ENCODE results near the gene CALN1. TPM values are rescaled to one million over a fixed set of nuclear protein-coding genes. Genes with fewer than 3 reads are reported as not detected.

Gene CALN1
- total and polyA plus RNA-seq, 9 of the 15 experiments (the other 6 are each of a cell fraction or from before 2014, with no cell fraction given): 1.4 to 7.5 (median 3.3) TPM

DNA sequence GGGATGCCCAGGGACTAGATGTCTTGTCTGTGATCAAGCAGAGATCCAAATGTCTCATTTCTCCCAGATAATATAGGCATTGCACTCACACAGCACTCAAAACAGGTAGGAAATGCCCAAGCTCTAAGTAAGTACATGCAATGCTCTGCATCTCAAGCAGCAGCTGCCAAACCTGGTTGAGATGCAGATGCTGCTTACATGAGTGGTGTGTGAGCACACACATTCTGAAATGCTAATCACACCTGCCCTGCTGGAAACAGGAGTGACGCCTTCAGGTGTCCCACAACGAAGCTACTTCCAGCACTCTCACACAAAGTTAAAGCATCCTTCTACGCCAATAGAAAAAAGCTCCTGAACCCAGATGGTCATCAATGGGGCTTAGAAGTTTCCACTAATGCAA is 132.9 kb downstream of the CALN1 start (continued):
- no peak for TF ChIP-seq ZBTB8A (IDR thresholded peaks at IDR 0.05; ENCODE audit: partially characterized antibody)
- no peak for TF ChIP-seq ZNF347 (CRISPR knock-in tag; IDR thresholded peaks at IDR 0.05; ENCODE audit: low read depth)
- TF ChIP-seq, protein P1, sequence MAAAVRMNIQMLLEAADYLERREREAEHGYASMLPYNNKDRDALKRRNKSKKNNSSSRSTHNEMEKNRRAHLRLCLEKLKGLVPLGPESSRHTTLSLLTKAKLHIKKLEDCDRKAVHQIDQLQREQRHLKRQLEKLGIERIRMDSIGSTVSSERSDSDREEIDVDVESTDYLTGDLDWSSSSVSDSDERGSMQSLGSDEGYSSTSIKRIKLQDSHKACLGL (CRISPR knock-in tag; IDR thresholded peaks at IDR 0.05; ENCODE audit: borderline replicate concordance, poor library complexity, severe bottlenecking): no peak
- no peak for TF ChIP-seq ZNF696 (CRISPR knock-in tag; conservative IDR thresholded peaks at IDR 0.05)
- no peak for TF ChIP-seq MEF2D (tag; conservative IDR thresholded peaks at IDR 0.05; ENCODE audit: low read depth)

DNA sequence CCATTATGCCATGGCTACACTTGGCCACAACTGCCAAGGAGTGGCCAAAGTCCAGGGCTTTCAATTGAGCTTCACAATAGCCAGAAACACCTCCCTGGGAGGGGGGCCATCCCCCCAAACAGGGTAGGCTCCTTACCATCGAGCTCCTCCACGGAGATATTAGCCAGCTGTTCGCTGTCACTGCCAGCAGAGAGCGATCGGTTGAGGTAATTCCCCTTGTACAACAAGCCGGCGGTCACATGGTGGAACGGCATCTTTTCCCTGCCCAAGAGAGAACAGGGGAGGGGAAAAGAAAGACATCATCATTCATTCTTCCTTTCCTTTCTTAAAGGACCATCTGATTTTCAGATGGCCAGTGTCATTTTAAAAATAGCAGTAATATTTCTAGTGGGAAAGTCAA is 133.6 kb downstream of the CALN1 start:
- 9% methylated on average over 8 of the region's 8 CpGs for WGBS (ENCODE audit: insufficient coverage, low coverage, missing lambda C conversion rate)
- no peak overlapping the region for H3K27ac ChIP-seq (ENCODE audit: extremely low read depth, low read depth, low read length)
- H4K20me1 ChIP-seq (replicated peaks; ENCODE audit: control insufficient read depth, insufficient read depth, low read length): no peaks in the 10 kb centered on the region
- POLR2A ChIA-PET: no interaction called here
- H2AFZ ChIP-seq (ENCODE audit: low read depth, low read length): no peak overlapping the region
- peak; percentile 61; the same call in 2 of the 3 replicates for ATAC-seq
- in situ Hi-C loops (cut with MboI) (no loop called here), intact Hi-C loops (cut with micrococcal nuclease) (no loop called here)
- H3K36me3 ChIP-seq (ENCODE audit: control insufficient read depth, insufficient read depth, low read length): no peaks in the 10 kb centered on the region
- H3K9ac ChIP-seq (ENCODE audit: insufficient read depth in 1 of 2, low read depth in 2 of 2, low read length in 2 of 2): no peak overlapping the region
- DNase-seq (ENCODE audit: extremely low read depth in 1 of 4, low spot score in 3 of 4): peak in 1 of 4 experiments; percentile 9
- no peaks in the 10 kb centered on the region for H3K79me2 ChIP-seq (ENCODE audit: control insufficient read depth, insufficient read depth, low read length)
- H3K9me1 ChIP-seq (ENCODE audit: control insufficient read depth, insufficient read depth, low read length): no peaks in the 10 kb centered on the region
- no peak overlapping the region for H3K4me2 ChIP-seq (ENCODE audit: insufficient read depth, low read length)
- H3K4me3 ChIP-seq: no peak overlapping the region
- H3K27me3 ChIP-seq (ENCODE audit: control insufficient read depth in 2 of 2, insufficient read depth in 2 of 2, low read length in 2 of 2): no peaks in the 10 kb centered on the region
- no peaks in the 10 kb centered on the region; a peak in 1 of 5 replicates for H3K4me1 ChIP-seq (replicated peaks in 1 of 2; ENCODE audit: control insufficient read depth in 2 of 2, insufficient read depth in 2 of 2, low read length in 2 of 2)
- BruUV-seq (replicated peaks): no TSS peak
- FAIRE-seq: no peak
- CTCF ChIA-PET (ENCODE audit: low intra/inter-chr PET ratio): no interaction called here
- no peaks in the 10 kb centered on the region for H3K9me3 ChIP-seq (replicated peaks; ENCODE audit: control insufficient read depth, insufficient read depth, low read depth, low read length)
- TF ChIP-seq, protein P2, sequence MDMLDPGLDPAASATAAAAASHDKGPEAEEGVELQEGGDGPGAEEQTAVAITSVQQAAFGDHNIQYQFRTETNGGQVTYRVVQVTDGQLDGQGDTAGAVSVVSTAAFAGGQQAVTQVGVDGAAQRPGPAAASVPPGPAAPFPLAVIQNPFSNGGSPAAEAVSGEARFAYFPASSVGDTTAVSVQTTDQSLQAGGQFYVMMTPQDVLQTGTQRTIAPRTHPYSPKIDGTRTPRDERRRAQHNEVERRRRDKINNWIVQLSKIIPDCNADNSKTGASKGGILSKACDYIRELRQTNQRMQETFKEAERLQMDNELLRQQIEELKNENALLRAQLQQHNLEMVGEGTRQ (CRISPR knock-in tag; IDR thresholded peaks at IDR 0.05): 0 out of 2 replicates have a peak, but pooled peaks have one; percentile 38
- TF ChIP-seq FOXJ2 (tag; IDR thresholded peaks at IDR 0.05) (no peak), GATA2 (CRISPR knock-in tag; IDR thresholded peaks at IDR 0.05) (no peak), SP2 (IDR thresholded peaks at IDR 0.05; ENCODE audit: extremely low read depth, low read depth, low read length, poor library complexity, severe bottlenecking) (no peak), FOXK2 (conservative IDR thresholded peaks at IDR 0.05 in 1 of 2, IDR thresholded peaks at IDR 0.05 in 1 of 2; ENCODE audit: low read depth in 2 of 2) (no peak), KDM4B (IDR thresholded peaks at IDR 0.05; ENCODE audit: borderline replicate concordance in 2 of 2, low read depth in 1 of 2) (no peak), SRSF9 (IDR thresholded peaks at IDR 0.05; ENCODE audit: borderline replicate concordance, low read depth, low read length) (no peak), ARID1B (IDR thresholded peaks at IDR 0.05) (no peak)
- TF ChIP-seq, protein P3, sequence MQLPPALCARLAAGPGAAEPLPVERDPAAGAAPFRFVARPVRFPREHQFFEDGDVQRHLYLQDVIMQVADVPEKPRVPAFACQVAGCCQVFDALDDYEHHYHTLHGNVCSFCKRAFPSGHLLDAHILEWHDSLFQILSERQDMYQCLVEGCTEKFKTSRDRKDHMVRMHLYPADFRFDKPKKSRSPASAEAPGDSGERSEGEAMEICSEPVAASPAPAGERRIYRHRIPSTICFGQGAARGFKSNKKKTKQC (CRISPR knock-in tag; IDR thresholded peaks at IDR 0.05): no peak
- TF ChIP-seq, protein P4, sequence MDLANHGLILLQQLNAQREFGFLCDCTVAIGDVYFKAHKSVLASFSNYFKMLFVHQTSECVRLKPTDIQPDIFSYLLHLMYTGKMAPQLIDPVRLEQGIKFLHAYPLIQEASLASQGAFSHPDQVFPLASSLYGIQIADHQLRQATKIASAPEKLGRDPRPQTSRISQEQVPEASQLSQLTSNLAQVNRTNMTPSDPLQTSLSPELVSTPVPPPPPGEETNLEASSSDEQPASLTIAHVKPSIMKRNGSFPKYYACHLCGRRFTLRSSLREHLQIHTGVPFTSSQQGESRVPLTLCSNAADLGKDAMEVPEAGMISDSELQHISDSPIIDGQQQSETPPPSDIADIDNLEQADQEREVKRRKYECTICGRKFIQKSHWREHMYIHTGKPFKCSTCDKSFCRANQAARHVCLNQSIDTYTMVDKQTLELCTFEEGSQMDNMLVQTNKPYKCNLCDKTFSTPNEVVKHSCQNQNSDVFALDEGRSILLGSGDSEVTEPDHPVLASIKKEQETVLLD (IDR thresholded peaks at IDR 0.05): no peak
- TF ChIP-seq, protein P5, sequence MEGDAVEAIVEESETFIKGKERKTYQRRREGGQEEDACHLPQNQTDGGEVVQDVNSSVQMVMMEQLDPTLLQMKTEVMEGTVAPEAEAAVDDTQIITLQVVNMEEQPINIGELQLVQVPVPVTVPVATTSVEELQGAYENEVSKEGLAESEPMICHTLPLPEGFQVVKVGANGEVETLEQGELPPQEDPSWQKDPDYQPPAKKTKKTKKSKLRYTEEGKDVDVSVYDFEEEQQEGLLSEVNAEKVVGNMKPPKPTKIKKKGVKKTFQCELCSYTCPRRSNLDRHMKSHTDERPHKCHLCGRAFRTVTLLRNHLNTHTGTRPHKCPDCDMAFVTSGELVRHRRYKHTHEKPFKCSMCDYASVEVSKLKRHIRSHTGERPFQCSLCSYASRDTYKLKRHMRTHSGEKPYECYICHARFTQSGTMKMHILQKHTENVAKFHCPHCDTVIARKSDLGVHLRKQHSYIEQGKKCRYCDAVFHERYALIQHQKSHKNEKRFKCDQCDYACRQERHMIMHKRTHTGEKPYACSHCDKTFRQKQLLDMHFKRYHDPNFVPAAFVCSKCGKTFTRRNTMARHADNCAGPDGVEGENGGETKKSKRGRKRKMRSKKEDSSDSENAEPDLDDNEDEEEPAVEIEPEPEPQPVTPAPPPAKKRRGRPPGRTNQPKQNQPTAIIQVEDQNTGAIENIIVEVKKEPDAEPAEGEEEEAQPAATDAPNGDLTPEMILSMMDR (IDR thresholded peaks at IDR 0.05 in 2 of 3, conservative IDR thresholded peaks at IDR 0.05 in 1 of 3; ENCODE audit: insufficient read depth in 2 of 3, low read depth in 1 of 3, low read length in 3 of 3): peak; percentile 12 to 36 (median 20); a peak in 2 of 6 replicates
